Measurements from ENCODE around the gene CDK13.

The CDK13 gene

DNA sequence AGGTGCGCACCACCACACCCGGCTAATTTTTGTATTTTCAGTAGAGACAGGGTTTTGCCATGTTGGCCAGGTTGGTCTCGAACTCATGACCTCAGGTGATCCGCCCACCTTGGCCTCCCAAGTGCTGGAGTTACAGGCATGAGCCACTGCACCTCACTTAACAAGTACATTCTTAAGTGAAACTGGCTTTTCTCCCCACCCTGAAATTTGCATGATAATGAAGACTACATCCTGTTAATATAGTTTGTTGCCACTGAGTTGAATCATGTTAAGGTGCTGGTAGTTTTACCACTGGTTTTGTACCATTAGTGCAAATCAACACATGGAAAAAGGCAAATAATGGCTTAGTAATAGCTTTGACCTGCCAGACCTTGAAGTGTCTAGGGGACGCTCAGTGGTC, 122.2 kb downstream of the CDK13 start:
- TF ChIP-seq EP300 (IDR thresholded peaks at IDR 0.05; ENCODE audit: borderline replicate concordance), result no peak

DNA sequence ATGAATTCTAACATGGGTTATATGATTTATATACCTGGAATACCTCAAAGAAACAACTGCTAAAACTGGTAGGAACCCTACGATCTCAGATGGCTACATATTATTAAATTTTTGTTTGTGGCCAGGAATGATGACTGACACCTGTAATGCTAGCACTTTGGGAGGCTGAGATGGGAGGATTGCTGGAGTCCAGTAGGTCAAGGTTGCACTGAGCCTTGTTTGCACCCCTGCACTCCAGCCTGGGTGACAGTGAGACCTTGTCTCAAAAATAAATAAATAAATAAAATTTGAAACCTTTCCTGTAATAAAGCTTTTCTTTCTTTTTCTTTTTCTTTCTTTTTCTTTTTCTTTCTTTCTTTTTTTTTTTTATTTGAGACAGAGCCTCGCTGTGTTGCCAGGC, 123.2 kb downstream of the CDK13 start:
- TF ChIP-seq TAF1 (IDR thresholded peaks at IDR 0.05; ENCODE audit: low read depth) (no peak), FOXM1 (IDR thresholded peaks at IDR 0.05; ENCODE audit: borderline replicate concordance, low read depth) (no peak), RAD21 (IDR thresholded peaks at IDR 0.05; ENCODE audit: low read depth) (no peak), EP300 (IDR thresholded peaks at IDR 0.05; ENCODE audit: borderline replicate concordance) (no peak), YY1 (IDR thresholded peaks at IDR 0.05; ENCODE audit: low read depth) (no peak), CREB1 (IDR thresholded peaks at IDR 0.05; ENCODE audit: low read depth) (no peak), TCF12 (IDR thresholded peaks at IDR 0.05; ENCODE audit: low read depth) (no peak), EGR1 (IDR thresholded peaks at IDR 0.05) (no peak), TEAD4 (IDR thresholded peaks at IDR 0.05) (no peak), ZBTB7A (IDR thresholded peaks at IDR 0.05; ENCODE audit: low read depth) (no peak), CEBPB (IDR thresholded peaks at IDR 0.05) (no peak), NFIC (IDR thresholded peaks at IDR 0.05) (no peak)
- TF ChIP-seq, protein P1, sequence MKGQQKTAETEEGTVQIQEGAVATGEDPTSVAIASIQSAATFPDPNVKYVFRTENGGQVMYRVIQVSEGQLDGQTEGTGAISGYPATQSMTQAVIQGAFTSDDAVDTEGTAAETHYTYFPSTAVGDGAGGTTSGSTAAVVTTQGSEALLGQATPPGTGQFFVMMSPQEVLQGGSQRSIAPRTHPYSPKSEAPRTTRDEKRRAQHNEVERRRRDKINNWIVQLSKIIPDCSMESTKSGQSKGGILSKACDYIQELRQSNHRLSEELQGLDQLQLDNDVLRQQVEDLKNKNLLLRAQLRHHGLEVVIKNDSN (IDR thresholded peaks at IDR 0.05), result no peak
- TF ChIP-seq, protein P2, sequence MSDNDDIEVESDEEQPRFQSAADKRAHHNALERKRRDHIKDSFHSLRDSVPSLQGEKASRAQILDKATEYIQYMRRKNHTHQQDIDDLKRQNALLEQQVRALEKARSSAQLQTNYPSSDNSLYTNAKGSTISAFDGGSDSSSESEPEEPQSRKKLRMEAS (IDR thresholded peaks at IDR 0.05), result no peak
- TF ChIP-seq, protein P3, sequence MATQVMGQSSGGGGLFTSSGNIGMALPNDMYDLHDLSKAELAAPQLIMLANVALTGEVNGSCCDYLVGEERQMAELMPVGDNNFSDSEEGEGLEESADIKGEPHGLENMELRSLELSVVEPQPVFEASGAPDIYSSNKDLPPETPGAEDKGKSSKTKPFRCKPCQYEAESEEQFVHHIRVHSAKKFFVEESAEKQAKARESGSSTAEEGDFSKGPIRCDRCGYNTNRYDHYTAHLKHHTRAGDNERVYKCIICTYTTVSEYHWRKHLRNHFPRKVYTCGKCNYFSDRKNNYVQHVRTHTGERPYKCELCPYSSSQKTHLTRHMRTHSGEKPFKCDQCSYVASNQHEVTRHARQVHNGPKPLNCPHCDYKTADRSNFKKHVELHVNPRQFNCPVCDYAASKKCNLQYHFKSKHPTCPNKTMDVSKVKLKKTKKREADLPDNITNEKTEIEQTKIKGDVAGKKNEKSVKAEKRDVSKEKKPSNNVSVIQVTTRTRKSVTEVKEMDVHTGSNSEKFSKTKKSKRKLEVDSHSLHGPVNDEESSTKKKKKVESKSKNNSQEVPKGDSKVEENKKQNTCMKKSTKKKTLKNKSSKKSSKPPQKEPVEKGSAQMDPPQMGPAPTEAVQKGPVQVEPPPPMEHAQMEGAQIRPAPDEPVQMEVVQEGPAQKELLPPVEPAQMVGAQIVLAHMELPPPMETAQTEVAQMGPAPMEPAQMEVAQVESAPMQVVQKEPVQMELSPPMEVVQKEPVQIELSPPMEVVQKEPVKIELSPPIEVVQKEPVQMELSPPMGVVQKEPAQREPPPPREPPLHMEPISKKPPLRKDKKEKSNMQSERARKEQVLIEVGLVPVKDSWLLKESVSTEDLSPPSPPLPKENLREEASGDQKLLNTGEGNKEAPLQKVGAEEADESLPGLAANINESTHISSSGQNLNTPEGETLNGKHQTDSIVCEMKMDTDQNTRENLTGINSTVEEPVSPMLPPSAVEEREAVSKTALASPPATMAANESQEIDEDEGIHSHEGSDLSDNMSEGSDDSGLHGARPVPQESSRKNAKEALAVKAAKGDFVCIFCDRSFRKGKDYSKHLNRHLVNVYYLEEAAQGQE (IDR thresholded peaks at IDR 0.05; ENCODE audit: low read depth), result no peak

DNA sequence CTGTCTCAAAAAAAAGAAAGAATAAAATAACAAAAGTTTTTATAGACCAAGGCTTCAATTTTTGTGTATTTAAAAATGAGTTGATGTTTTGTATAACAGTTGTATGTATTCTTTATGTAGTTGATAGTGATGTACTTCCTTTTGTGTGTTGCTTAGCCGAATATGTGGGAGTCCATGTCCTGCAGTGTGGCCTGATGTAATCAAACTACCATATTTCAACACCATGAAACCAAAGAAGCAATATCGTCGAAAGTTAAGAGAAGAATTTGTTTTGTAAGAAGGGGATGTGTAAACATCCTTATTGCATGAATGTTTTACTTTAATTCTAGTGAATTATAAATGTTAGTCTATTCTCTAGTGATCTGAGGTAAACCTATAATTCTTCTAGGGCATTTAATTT, 127.8 kb downstream of the CDK13 start:
- TF ChIP-seq NFIC (IDR thresholded peaks at IDR 0.05), result no peak
- TF ChIP-seq TEAD4 (IDR thresholded peaks at IDR 0.05), result no peak
- TF ChIP-seq, protein P3 (IDR thresholded peaks at IDR 0.05; ENCODE audit: low read depth), result no peak
- no peak for TF ChIP-seq CEBPB (IDR thresholded peaks at IDR 0.05)
- no peak for TF ChIP-seq TAF1 (IDR thresholded peaks at IDR 0.05; ENCODE audit: low read depth)
- no peak for TF ChIP-seq CREB1 (IDR thresholded peaks at IDR 0.05; ENCODE audit: low read depth)
- no peak for TF ChIP-seq YY1 (IDR thresholded peaks at IDR 0.05; ENCODE audit: low read depth)
- no peak for TF ChIP-seq ZBTB7A (IDR thresholded peaks at IDR 0.05; ENCODE audit: low read depth)
- no peak for TF ChIP-seq EGR1 (IDR thresholded peaks at IDR 0.05)

DNA sequence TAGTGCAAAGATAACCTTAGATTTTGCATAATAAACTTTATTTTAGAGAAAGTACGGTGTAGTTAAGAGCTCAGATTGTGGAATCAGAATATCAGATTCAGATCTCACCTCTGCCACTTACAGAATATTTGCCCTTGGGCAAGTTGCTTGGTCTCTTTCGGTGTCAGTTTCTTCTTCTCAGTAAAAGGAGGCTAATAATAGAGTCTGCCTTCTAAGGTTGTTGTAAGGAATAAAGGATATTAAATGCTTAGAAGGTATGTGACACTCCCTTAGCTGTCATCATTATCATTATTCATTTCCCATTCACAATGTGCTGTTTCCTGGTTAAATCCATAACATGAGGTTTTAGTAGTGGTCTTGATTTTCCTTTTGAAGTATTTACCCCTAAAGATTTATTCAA, 142.1 kb downstream of the CDK13 start:
- TF ChIP-seq RAD21 (IDR thresholded peaks at IDR 0.05; ENCODE audit: low read depth), result no peak
- no peak for TF ChIP-seq FOXM1 (IDR thresholded peaks at IDR 0.05; ENCODE audit: borderline replicate concordance, low read depth)
- TF ChIP-seq EP300 (IDR thresholded peaks at IDR 0.05; ENCODE audit: borderline replicate concordance), result no peak
- no peak for TF ChIP-seq ZBTB7A (IDR thresholded peaks at IDR 0.05; ENCODE audit: low read depth)
- no peak for TF ChIP-seq NFIC (IDR thresholded peaks at IDR 0.05)
- TF ChIP-seq, protein P1 (IDR thresholded peaks at IDR 0.05), result no peak
- TF ChIP-seq CEBPB (IDR thresholded peaks at IDR 0.05), result no peak
- TF ChIP-seq YY1 (IDR thresholded peaks at IDR 0.05; ENCODE audit: low read depth), result no peak
- TF ChIP-seq TCF12 (IDR thresholded peaks at IDR 0.05; ENCODE audit: low read depth), result no peak
- TF ChIP-seq, protein P3 (IDR thresholded peaks at IDR 0.05; ENCODE audit: low read depth), result no peak
- no peak for TF ChIP-seq TAF1 (IDR thresholded peaks at IDR 0.05; ENCODE audit: low read depth)
- no peak for TF ChIP-seq CREB1 (IDR thresholded peaks at IDR 0.05; ENCODE audit: low read depth)

DNA sequence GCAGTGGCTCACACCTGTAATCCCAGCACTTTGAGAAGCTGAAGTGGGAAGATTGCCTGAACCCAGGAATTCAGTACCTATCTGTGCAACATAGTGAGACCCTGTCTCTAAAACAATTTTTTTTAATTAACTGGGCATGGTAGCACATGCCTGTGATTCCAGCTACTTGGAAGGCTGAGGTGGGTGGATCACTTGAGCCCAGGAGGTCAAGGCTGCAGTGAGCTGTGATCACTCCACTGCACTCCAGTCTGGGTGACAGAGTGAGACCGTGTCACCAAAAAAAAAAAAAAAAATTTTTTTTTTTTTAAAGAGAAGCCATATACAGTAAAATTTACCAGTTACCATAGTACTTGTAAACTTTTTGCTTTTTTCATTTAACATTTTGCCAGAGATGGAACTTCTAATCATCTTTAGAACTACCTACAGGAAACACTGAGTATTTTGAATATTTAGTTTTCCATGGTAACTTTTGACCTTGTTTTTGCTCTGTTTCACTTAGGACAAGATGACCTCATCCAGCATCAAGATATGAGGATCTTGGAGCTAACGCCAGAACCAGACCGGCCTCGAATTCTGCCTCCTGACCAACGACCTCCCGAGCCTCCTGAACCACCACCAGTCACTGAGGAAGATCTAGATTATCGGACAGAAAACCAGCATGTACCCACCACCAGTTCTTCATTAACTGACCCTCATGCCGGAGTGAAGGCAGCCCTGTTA, 143.7 kb downstream of the CDK13 start:
- TF ChIP-seq CREB1 (IDR thresholded peaks at IDR 0.05; ENCODE audit: low read depth), result no peak
- no peak for TF ChIP-seq TCF12 (IDR thresholded peaks at IDR 0.05; ENCODE audit: low read depth)
- no peak for TF ChIP-seq EP300 (IDR thresholded peaks at IDR 0.05; ENCODE audit: borderline replicate concordance)
- TF ChIP-seq EGR1 (IDR thresholded peaks at IDR 0.05), result no peak
- TF ChIP-seq TAF1 (IDR thresholded peaks at IDR 0.05; ENCODE audit: low read depth), result no peak
- no peak for TF ChIP-seq NFIC (IDR thresholded peaks at IDR 0.05)
- TF ChIP-seq, protein P3 (IDR thresholded peaks at IDR 0.05; ENCODE audit: low read depth), result no peak
- TF ChIP-seq RAD21 (IDR thresholded peaks at IDR 0.05; ENCODE audit: low read depth), result no peak
- TF ChIP-seq YY1 (IDR thresholded peaks at IDR 0.05; ENCODE audit: low read depth), result no peak
- TF ChIP-seq FOXM1 (IDR thresholded peaks at IDR 0.05; ENCODE audit: borderline replicate concordance, low read depth), result no peak
- TF ChIP-seq, protein P2 (IDR thresholded peaks at IDR 0.05), result no peak
- TF ChIP-seq, protein P1 (IDR thresholded peaks at IDR 0.05), result no peak
- TF ChIP-seq ZBTB7A (IDR thresholded peaks at IDR 0.05; ENCODE audit: low read depth), result no peak
- no peak for TF ChIP-seq CEBPB (IDR thresholded peaks at IDR 0.05)
- no peak for TF ChIP-seq TEAD4 (IDR thresholded peaks at IDR 0.05)

Measured in Ishikawa (cell line).